ENCODE results near the gene GJC1. TPM values are rescaled to one million over a fixed set of nuclear protein-coding genes. Genes with fewer than 3 reads are reported as not detected.
"Not testable (repeated sequence)": the region's sequence is repeated elsewhere in the genome, so short reads cannot be mapped to it uniquely, and the experiment has no call there.

Gene GJC1
- total RNA-seq, 1 experiment from 2014 or later: 26.3 TPM

- in situ Hi-C loops (cut with HindIII; ENCODE audit: low pct_unique_long_range_greater_than_20kb, low sequenced_read_pairs): no loop called here
- no peak for DNase-seq (ENCODE audit: low read depth)
Measured at GRCh38 chr17:44848257-44848795, 18.2 kb upstream of the GJC1 start.

GRCh38 chr17:44847586-44847985 lies 17.5 kb upstream of the GJC1 start, which contains the start of gene HIGD1B:
Gene HIGD1B, plus strand, starts transcription at chr17:44847883. Its CDS starts 270 bp downstream, at chr17:44848153.
- in situ Hi-C loops (cut with HindIII; ENCODE audit: low pct_unique_long_range_greater_than_20kb, low sequenced_read_pairs): no loop called here
- DNase-seq (ENCODE audit: low read depth): no peak

- no peak for DNase-seq (ENCODE audit: low read depth)
- in situ Hi-C loops (cut with HindIII; ENCODE audit: low pct_unique_long_range_greater_than_20kb, low sequenced_read_pairs): no loop called here
Measured at GRCh38 chr17:44846206-44846605, 16.1 kb upstream of the GJC1 start.

- in situ Hi-C loops (cut with HindIII; ENCODE audit: low pct_unique_long_range_greater_than_20kb, low sequenced_read_pairs): no loop called here
- DNase-seq (ENCODE audit: low read depth): no peak
Measured at GRCh38 chr17:44844390-44844830, 14.3 kb upstream of the GJC1 start.

GRCh38 chr17:44842748-44843147 lies 12.7 kb upstream of the GJC1 start:
- in situ Hi-C loops (cut with HindIII; ENCODE audit: low pct_unique_long_range_greater_than_20kb, low sequenced_read_pairs): no loop called here
- DNase-seq (ENCODE audit: low read depth): no peak

- in situ Hi-C loops (cut with HindIII; ENCODE audit: low pct_unique_long_range_greater_than_20kb, low sequenced_read_pairs): no loop called here
- no peak for DNase-seq (ENCODE audit: low read depth)
Measured at GRCh38 chr17:44840936-44841335, 10.8 kb upstream of the GJC1 start.

- no peak for DNase-seq (ENCODE audit: low read depth)
- in situ Hi-C loops (cut with HindIII; ENCODE audit: low pct_unique_long_range_greater_than_20kb, low sequenced_read_pairs): no loop called here
Measured at GRCh38 chr17:44840274-44840673, 10.2 kb upstream of the GJC1 start.

GRCh38 chr17:44837196-44837595 lies 7.1 kb upstream of the GJC1 start:
- DNase-seq (ENCODE audit: low read depth): no peak
- in situ Hi-C loops (cut with HindIII; ENCODE audit: low pct_unique_long_range_greater_than_20kb, low sequenced_read_pairs): no loop called here

- in situ Hi-C loops (cut with HindIII; ENCODE audit: low pct_unique_long_range_greater_than_20kb, low sequenced_read_pairs): no loop called here
- no peak for DNase-seq (ENCODE audit: low read depth)
Measured at GRCh38 chr17:44832805-44833204, 2.7 kb upstream of the GJC1 start.

- DNase-seq (ENCODE audit: low read depth): no peak
- in situ Hi-C loops (cut with HindIII; ENCODE audit: low pct_unique_long_range_greater_than_20kb, low sequenced_read_pairs): no loop called here
Measured at GRCh38 chr17:44831371-44831770, 1.3 kb upstream of the GJC1 start.

GRCh38 chr17:44830359-44831288 lies 537 bp upstream of the GJC1 start:
- in situ Hi-C loops (cut with HindIII; ENCODE audit: low pct_unique_long_range_greater_than_20kb, low sequenced_read_pairs): no loop called here
- peak; percentile 54 for DNase-seq (ENCODE audit: low read depth)

- in situ Hi-C loops (cut with HindIII; ENCODE audit: low pct_unique_long_range_greater_than_20kb, low sequenced_read_pairs): no loop called here
- no peak for DNase-seq (ENCODE audit: low read depth)
Measured at GRCh38 chr17:44828919-44829522, 1.1 kb downstream of the GJC1 start.

GRCh38 chr17:44827863-44828262 lies 2.2 kb downstream of the GJC1 start:
- DNase-seq (ENCODE audit: low read depth): peak; percentile 29
- in situ Hi-C loops (cut with HindIII; ENCODE audit: low pct_unique_long_range_greater_than_20kb, low sequenced_read_pairs): no loop called here

GRCh38 chr17:44826123-44826790 lies 3.8 kb downstream of the GJC1 start:
- in situ Hi-C loops (cut with HindIII; ENCODE audit: low pct_unique_long_range_greater_than_20kb, low sequenced_read_pairs): no loop called here
- DNase-seq (ENCODE audit: low read depth): peak; percentile 67

GRCh38 chr17:44825236-44825635 lies 4.9 kb downstream of the GJC1 start:
- DNase-seq (ENCODE audit: low read depth); in situ Hi-C loops (cut with HindIII; ENCODE audit: low pct_unique_long_range_greater_than_20kb, low sequenced_read_pairs): not testable (repeated sequence)

- in situ Hi-C loops (cut with HindIII; ENCODE audit: low pct_unique_long_range_greater_than_20kb, low sequenced_read_pairs): no loop called here
- peak; percentile 77 for DNase-seq (ENCODE audit: low read depth)
Measured at GRCh38 chr17:44820631-44821212, 9.4 kb downstream of the GJC1 start.

GRCh38 chr17:44818508-44818907 lies 11.6 kb downstream of the GJC1 start:
- DNase-seq (ENCODE audit: low read depth); in situ Hi-C loops (cut with HindIII; ENCODE audit: low pct_unique_long_range_greater_than_20kb, low sequenced_read_pairs): not testable (repeated sequence)

- no peak for DNase-seq (ENCODE audit: low read depth)
- in situ Hi-C loops (cut with HindIII; ENCODE audit: low pct_unique_long_range_greater_than_20kb, low sequenced_read_pairs): no loop called here
Measured at GRCh38 chr17:44812263-44812662, 17.8 kb downstream of the GJC1 start.
